GM21526 (cell line): Measurements from ENCODE around the gene UBXN4.
A peak's percentile ranks its signal among the peaks of the same experiment; 100 is the strongest.
"Not testable (repeated sequence)": the region's sequence is repeated elsewhere in the genome, so short reads cannot be mapped to it uniquely, and the experiment has no call there.

ENCODE experiments used
- ATAC-seq: cut with Tn5 transposase; IDR thresholded peaks from one replicate; pipeline ENCODE4 v1.9.1; 2021; ENCODE audit warnings: moderate library complexity; ENCODE audit not compliant: unreplicated experiment, low FRiP score

The UBXN4 gene

GRCh38 chr2:135741395-135742324, at the start of gene UBXN4:
TSS of gene UBXN4 (plus strand) at chr2:135741855. CDS start at chr2:135741930, 75 bp downstream.
- peak; percentile 86 for ATAC-seq

GRCh38 chr2:135694711-135695110, 46.9 kb upstream of the UBXN4 start:
- ATAC-seq = no peak

GRCh38 chr2:135698838-135699237, 42.8 kb upstream of the UBXN4 start:
- ATAC-seq = no peak

GRCh38 chr2:135701442-135701841, 40.2 kb upstream of the UBXN4 start:
- ATAC-seq = no peak

- ATAC-seq = no peak
Measured at GRCh38 chr2:135703300-135703699, 38.4 kb upstream of the UBXN4 start.

GRCh38 chr2:135704075-135704474, 37.6 kb upstream of the UBXN4 start:
- not testable (repeated sequence) for ATAC-seq

- no peak for ATAC-seq
Measured at GRCh38 chr2:135708159-135708558, 33.5 kb upstream of the UBXN4 start.

GRCh38 chr2:135709992-135710391, 31.7 kb upstream of the UBXN4 start:
- no peak for ATAC-seq

GRCh38 chr2:135715086-135715485, 26.6 kb upstream of the UBXN4 start:
- not testable (repeated sequence) for ATAC-seq

- no peak for ATAC-seq
Measured at GRCh38 chr2:135728064-135728743, 13.5 kb upstream of the UBXN4 start.

GRCh38 chr2:135732561-135732960, 9.1 kb upstream of the UBXN4 start:
- ATAC-seq = no peak

GRCh38 chr2:135733045-135733444, 8.6 kb upstream of the UBXN4 start:
- ATAC-seq = no peak

- no peak for ATAC-seq
Measured at GRCh38 chr2:135736546-135736945, 5.1 kb upstream of the UBXN4 start.

GRCh38 chr2:135740206-135740605, 1.4 kb upstream of the UBXN4 start:
- ATAC-seq = no peak

- no peak for ATAC-seq
Measured at GRCh38 chr2:135741043-135741394, 636 bp upstream of the UBXN4 start.

GRCh38 chr2:135742325-135742757, 686 bp downstream of the UBXN4 start:
- peak; percentile 28 for ATAC-seq

- ATAC-seq = no peak
Measured at GRCh38 chr2:135743860-135744259, 2.2 kb downstream of the UBXN4 start.

GRCh38 chr2:135744760-135745314, 3.2 kb downstream of the UBXN4 start:
- ATAC-seq = no peak

GRCh38 chr2:135745545-135745944, 3.9 kb downstream of the UBXN4 start:
- ATAC-seq = no peak

GRCh38 chr2:135755573-135755972, 13.9 kb downstream of the UBXN4 start:
- ATAC-seq = no peak

- ATAC-seq = no peak
Measured at GRCh38 chr2:135756692-135757091, 15.0 kb downstream of the UBXN4 start.
